Measurements from ENCODE around the gene BCL2L2.
"Not testable (repeated sequence)": the region's sequence is repeated elsewhere in the genome, so short reads cannot be mapped to it uniquely, and the experiment has no call there.

Gene BCL2L2

DNA sequence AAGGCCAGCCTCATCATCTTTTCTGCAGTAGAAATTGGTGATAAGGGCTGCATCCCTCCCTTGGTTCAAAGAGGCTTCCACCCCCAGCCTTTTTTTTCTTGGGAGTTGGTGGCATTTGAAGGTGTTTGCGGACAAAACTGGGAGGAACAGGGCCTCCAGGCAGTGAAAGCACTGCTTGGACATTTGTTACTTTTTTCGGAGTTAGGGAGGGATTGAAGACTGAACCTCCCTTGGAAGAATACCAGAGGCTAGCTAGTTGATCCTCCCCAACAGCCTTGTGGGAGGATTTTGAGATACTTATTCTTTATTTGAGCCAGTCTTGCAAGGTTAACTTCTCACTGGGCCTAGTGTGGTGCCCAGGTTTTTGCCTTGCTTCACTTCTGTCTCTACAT is 17.8 kb downstream of the BCL2L2 start:
- DNase-seq (ENCODE audit: low spot score) = no peak

DNA sequence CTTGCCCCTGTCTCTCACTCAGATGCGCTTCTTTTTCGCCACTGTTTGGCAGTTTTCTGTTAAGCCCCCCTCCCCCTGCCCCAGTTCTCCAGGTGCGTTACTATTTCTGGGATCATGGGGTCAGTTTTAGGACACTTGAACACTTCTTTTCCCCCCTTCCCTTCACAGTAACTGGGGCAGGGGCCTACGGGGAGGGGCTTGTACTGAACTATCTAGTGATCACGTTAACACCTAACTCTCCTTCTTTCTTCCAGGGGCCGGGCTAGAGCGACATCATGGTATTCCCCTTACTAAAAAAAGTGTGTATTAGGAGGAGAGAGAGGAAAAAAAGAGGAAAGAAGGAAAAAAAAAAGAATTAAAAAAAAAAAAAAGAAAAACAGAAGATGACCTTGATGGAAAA is 18.4 kb downstream of the BCL2L2 start:
- DNase-seq (ENCODE audit: low spot score) = no peak

DNA sequence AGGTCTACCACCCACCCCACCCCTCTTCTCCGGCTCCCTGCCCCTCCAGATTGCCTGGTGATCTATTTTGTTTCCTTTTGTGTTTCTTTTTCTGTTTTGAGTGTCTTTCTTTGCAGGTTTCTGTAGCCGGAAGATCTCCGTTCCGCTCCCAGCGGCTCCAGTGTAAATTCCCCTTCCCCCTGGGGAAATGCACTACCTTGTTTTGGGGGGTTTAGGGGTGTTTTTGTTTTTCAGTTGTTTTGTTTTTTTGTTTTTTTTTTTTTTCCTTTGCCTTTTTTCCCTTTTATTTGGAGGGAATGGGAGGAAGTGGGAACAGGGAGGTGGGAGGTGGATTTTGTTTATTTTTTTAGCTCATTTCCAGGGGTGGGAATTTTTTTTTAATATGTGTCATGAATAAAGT is 19.1 kb downstream of the BCL2L2 start:
- not testable (repeated sequence) for DNase-seq (ENCODE audit: low spot score)

- DNase-seq (ENCODE audit: low spot score) = no peak
Observed at GRCh38 chr14:23326491-23327332, 20.1 kb downstream of the BCL2L2 start.

DNA sequence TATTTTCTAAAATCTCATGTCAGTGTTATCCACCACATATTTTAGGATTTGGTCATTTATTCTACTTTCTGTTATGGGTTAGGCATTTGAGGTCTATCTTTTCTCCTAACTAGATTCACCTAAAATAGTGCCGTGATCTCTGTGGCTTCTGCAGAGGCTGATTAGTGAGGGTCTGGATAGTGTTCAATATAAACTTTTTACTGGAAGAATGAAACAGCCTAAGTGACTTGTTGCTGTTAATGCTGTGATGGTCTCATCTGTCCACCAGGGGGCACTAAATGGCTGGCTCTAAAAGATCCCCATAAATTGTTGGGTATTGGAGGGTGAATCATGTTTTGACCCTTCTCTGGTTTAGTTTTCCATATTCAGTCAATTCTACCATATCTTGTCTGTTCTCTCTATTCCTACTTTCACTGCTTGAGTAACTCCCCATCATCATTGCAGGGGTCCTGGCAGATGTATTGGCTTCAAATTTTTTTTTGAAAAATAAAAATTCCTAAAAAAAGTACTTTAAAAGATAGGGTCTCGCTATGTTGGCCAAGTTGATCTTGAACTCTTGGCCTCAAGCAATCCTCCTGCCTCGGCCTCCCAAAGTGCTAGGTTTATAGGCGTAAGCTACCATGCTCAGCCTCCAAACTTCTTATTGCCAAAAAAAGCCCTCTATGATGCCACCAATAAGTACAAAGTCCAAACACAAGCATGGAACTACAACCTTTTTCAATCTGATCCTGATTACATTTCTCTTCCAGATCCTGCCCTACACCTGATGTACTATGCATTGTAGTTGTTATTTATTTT is 21.5 kb downstream of the BCL2L2 start:
- peak; percentile 70 for DNase-seq (ENCODE audit: low spot score)

GRCh38 chr14:23335623-23336022 is 29.0 kb downstream of the BCL2L2 start:
- no peak for DNase-seq (ENCODE audit: low spot score)

- no peak for DNase-seq (ENCODE audit: low spot score)
Observed at GRCh38 chr14:23339506-23340268, 33.1 kb downstream of the BCL2L2 start.

- no peak for DNase-seq (ENCODE audit: low spot score)
Observed at GRCh38 chr14:23344481-23344880, 37.8 kb downstream of the BCL2L2 start.

GRCh38 chr14:23345987-23346692 is 39.5 kb downstream of the BCL2L2 start:
- DNase-seq (ENCODE audit: low spot score) = no peak

GRCh38 chr14:23346693-23347405 is 40.2 kb downstream of the BCL2L2 start:
- no peak for DNase-seq (ENCODE audit: low spot score)

DNA sequence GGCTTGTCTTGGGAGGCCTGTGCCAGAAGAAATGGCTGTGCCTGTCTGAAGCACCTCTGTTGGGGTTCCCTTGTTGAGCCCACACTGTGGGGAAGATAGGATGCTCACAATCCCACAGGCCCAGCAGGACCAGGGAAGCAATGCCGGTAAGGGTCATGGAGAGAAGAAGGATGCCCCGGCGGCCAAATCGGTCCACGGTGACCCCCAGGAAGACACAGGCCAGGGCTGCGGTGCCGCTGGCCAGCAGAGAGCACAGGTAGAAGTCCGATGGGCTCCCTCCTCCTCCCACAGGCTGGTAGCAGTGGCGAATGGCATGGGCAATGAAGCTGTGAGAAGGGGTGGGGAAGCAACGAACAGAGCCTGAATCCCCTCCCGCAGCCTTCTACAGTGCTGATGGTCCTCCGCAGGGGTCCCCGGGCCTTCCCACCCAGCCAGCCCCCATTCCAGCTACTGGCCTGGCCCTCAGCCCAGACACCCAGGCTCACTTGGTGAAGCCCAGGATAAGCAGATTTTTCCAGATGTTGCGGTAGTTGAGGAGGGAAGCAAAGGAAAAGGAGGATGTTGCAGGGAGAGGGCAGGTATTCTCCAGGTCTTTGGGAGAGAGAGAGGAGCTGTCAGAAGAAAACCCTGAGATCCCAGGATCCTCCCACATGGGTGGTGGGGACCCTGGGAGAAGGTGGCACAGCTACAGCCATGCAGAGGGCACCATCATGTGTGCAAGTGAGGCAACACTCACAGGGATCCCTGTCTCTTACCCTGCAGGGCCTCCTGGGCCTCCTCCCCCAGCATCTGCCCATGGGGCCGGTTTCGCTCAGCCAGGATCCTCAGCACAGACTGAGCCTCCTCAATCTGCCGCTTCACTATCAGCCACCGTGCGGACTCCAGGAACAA is 41.0 kb downstream of the BCL2L2 start:
- no peak for DNase-seq (ENCODE audit: low spot score)

DNA sequence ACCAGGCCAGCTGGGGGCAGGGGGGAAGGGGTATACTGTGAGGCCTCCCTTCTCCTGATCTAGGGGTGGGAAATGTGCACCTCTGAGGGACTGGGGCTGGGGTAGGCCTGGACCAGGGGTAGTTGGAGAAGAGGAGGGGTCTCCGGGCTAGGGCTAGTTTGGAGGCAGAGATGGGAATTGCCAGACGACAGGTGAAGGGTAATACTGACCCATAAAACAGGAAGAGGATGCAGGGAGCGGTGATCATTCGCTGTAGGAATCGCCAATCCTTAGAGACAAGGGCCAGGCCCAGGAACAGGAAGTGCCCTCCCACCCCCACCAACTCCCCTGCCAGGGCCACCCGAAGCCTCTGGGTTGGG is 41.6 kb downstream of the BCL2L2 start:
- no peak for DNase-seq (ENCODE audit: low spot score)

- no peak for DNase-seq (ENCODE audit: low spot score)
Observed at GRCh38 chr14:23349156-23349845, 42.7 kb downstream of the BCL2L2 start.

GRCh38 chr14:23351681-23352505 is 45.3 kb downstream of the BCL2L2 start:
- no peak for DNase-seq (ENCODE audit: low spot score)

GRCh38 chr14:23352506-23353432 is 46.1 kb downstream of the BCL2L2 start, which contains the start of gene SLC22A17:
TSS of gene SLC22A17 (minus strand) at chr14:23352887.
- peak; percentile 39 for DNase-seq (ENCODE audit: low spot score)

DNA sequence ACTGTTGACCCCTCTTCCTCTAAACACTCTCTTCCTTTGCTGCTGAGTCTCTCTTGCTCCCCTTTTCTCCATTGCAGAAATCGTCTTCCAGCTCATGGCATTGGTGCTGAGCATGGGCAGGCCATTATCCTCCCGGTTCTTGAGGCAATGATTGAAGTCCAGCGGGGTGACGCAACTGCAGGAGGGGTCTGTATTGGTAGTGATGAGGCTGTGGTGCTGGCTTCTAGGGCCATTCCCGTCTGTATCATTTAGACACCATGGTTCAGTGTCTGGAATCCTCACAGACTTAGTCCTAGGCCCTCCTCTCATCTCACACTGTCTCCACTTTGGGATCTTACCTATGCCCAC is 46.8 kb downstream of the BCL2L2 start:
- no peak for DNase-seq (ENCODE audit: low spot score)

DNA sequence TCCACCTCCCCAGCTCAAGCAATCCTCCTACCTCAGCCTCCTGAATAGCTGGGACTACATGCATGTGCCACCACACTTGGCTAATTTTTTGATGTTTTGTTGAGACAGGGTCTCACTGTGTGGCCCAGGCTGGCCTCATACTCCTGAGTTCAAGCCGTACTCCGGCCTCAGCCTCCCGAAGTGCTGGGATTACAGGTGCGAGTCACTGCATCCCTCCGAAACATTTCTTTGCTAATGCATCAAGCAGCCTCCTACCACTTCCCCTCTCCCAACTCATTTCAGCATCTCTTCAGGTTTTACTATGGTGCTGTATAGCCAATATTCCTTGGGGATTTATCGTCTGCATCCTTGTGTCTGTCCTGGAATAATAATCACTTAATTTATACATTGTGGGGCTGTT is 48.4 kb downstream of the BCL2L2 start:
- DNase-seq (ENCODE audit: low spot score) = no peak
